GM23338 (cell line): ENCODE measurements around the gene SUV39H1.

Experiments used
- CREB1 ChIP-seq: fragments of 250-450 bp; sonication (Bioruptor Pico); IDR thresholded peaks from 2 replicates; pipeline ENCODE4 v1.5.0; 2020; ENCODE audit warnings: low read depth, mild to moderate bottlenecking, moderate library complexity
- EZH2 ChIP-seq: fragments of 200-600 bp; sonication (generic); IDR thresholded peaks from one replicate; pipeline ENCODE4 v1.8.0; 2017; ENCODE audit warnings: antibody characterized with exemption, mild to moderate bottlenecking, low read depth; ENCODE audit not compliant: unreplicated experiment
- EZH2phosphoT487 ChIP-seq: fragments of 200-600 bp; sonication (generic); IDR thresholded peaks from one replicate; pipeline ENCODE4 v1.8.1; 2018; ENCODE audit warnings: antibody characterized with exemption; ENCODE audit not compliant: unreplicated experiment
- JUNB ChIP-seq: IDR thresholded peaks from one replicate; pipeline ENCODE4 v1.6.1; 2016; ENCODE audit warnings: antibody characterized with exemption; ENCODE audit not compliant: unreplicated experiment
- POLR2AphosphoS5 ChIP-seq: IDR thresholded peaks from 2 replicates; pipeline ENCODE4 v1.6.1; 2016; ENCODE audit warnings: antibody characterized with exemption, low read depth
- REST ChIP-seq: IDR thresholded peaks from one replicate; pipeline ENCODE4 v1.6.1; 2018; ENCODE audit warnings: antibody characterized with exemption; ENCODE audit not compliant: unreplicated experiment
- STAT1 ChIP-seq: IDR thresholded peaks from one replicate; pipeline ENCODE4 v1.6.1; 2016; ENCODE audit warnings: antibody characterized with exemption; ENCODE audit not compliant: unreplicated experiment
- ZNF114 ChIP-seq: fragments of 250-450 bp; sonication (Bioruptor Pico); IDR thresholded peaks from 2 replicates; pipeline ENCODE4 v1.5.0; 2020; ENCODE audit warnings: mild to moderate bottlenecking, moderate library complexity
- ZNF331 ChIP-seq: fragments of 250-450 bp; sonication (Bioruptor Pico); IDR thresholded peaks from 2 replicates; pipeline ENCODE4 v1.5.0; 2020; ENCODE audit warnings: low read depth, mild to moderate bottlenecking, moderate library complexity
- ZNF462 ChIP-seq: fragments of 250-450 bp; sonication (Bioruptor Pico); IDR thresholded peaks from 2 replicates; pipeline ENCODE4 v1.5.0; 2020; ENCODE audit warnings: mild to moderate bottlenecking, moderate library complexity
- TF ChIP-seq, protein P1 (sequence below), 2 experiments: fragments of 200-600 bp in 1 of 2; sonication (generic) in 1 of 2; conservative IDR thresholded peaks; 2 replicates each; pipeline versions ENCODE4 v1.5.1 to v1.6.1; 2016 to 2017; ENCODE audit warnings: antibody characterized with exemption in 2 of 2, low read depth in 2 of 2, mild to moderate bottlenecking in 2 of 2, moderate library complexity in 1 of 2
- TF ChIP-seq, protein P2 (sequence below): IDR thresholded peaks from 2 replicates; pipeline ENCODE4 v1.6.1; 2016; ENCODE audit warnings: antibody characterized with exemption

GRCh38 chrX:48747415-48748016, 51.0 kb downstream of the SUV39H1 start:
- TF ChIP-seq JUNB: no peak
- TF ChIP-seq, protein P1, sequence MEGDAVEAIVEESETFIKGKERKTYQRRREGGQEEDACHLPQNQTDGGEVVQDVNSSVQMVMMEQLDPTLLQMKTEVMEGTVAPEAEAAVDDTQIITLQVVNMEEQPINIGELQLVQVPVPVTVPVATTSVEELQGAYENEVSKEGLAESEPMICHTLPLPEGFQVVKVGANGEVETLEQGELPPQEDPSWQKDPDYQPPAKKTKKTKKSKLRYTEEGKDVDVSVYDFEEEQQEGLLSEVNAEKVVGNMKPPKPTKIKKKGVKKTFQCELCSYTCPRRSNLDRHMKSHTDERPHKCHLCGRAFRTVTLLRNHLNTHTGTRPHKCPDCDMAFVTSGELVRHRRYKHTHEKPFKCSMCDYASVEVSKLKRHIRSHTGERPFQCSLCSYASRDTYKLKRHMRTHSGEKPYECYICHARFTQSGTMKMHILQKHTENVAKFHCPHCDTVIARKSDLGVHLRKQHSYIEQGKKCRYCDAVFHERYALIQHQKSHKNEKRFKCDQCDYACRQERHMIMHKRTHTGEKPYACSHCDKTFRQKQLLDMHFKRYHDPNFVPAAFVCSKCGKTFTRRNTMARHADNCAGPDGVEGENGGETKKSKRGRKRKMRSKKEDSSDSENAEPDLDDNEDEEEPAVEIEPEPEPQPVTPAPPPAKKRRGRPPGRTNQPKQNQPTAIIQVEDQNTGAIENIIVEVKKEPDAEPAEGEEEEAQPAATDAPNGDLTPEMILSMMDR (conservative IDR thresholded peaks at IDR 0.05; ENCODE audit: low read depth in 2 of 2): no peak
- TF ChIP-seq CREB1 (CRISPR knock-in tag): no peak
- no peak for TF ChIP-seq REST
- no peak for TF ChIP-seq EZH2
- no peak for TF ChIP-seq EZH2phosphoT487
- no peak for TF ChIP-seq POLR2AphosphoS5
- no peak for TF ChIP-seq ZNF462 (CRISPR knock-in tag)
- no peak for TF ChIP-seq STAT1
- TF ChIP-seq ZNF331: no peak
- TF ChIP-seq, protein P2, sequence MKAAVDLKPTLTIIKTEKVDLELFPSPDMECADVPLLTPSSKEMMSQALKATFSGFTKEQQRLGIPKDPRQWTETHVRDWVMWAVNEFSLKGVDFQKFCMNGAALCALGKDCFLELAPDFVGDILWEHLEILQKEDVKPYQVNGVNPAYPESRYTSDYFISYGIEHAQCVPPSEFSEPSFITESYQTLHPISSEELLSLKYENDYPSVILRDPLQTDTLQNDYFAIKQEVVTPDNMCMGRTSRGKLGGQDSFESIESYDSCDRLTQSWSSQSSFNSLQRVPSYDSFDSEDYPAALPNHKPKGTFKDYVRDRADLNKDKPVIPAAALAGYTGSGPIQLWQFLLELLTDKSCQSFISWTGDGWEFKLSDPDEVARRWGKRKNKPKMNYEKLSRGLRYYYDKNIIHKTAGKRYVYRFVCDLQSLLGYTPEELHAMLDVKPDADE: no peak
- TF ChIP-seq ZNF114: no peak
